Body of pancreas (tissue), 4 donors: ENCODE measurements around the gene RNASEH2B. TPM values are rescaled to one million over a fixed set of nuclear protein-coding genes. Genes with fewer than 3 reads are reported as not detected.

Source experiments
- ATAC-seq: fragments of 150-250 bp; one replicate; pipeline ENCODE4 v1.9.1; 2016
- DNase-seq, 4 donors: peaks; one replicate each; pipeline ENCODE4 v3.0.0-alpha.2; 2019
- H3K27ac ChIP-seq, 4 donors: fragments of 200-600 bp; sonication (generic); 1 replicate in 3 of 4; 2 replicates in 1 of 4; pipeline versions ENCODE4 v1.5.1 to v1.6.1; 2016 to 2019; ENCODE audit warnings: mild to moderate bottlenecking in 1 of 4, mixed read lengths in 1 of 4, moderate library complexity in 1 of 4
- H3K27me3 ChIP-seq, 2 donors: fragments of 200-600 bp; sonication (generic); one replicate each; pipeline ENCODE4 v1.6.0; 2016; ENCODE audit warnings: mild to moderate bottlenecking in 1 of 2
- H3K36me3 ChIP-seq, 2 donors: fragments of 200-600 bp; sonication (generic); replicated peaks in 1 of 2; 2 replicates each; pipeline ENCODE4 v1.5.1; 2016; ENCODE audit warnings: low read depth in 2 of 2; ENCODE audit not compliant: insufficient read depth in 1 of 2
- H3K4me1 ChIP-seq: fragments of 200-600 bp; sonication (generic); one replicate; pipeline ENCODE4 v1.6.0; 2016
- H3K4me3 ChIP-seq, 2 donors: fragments of 200-600 bp; sonication (generic); 1 replicate in 1 of 2; 2 replicates in 1 of 2; pipeline ENCODE4 v1.5.1; 2016 to 2019
- H3K9me3 ChIP-seq, 3 donors: fragments of 200-600 bp; sonication (generic); 1 replicate in 2 of 3; 2 replicates in 1 of 3; pipeline ENCODE4 v1.5.1; 2016
- CTCF ChIP-seq, 7 experiments: fragments of 450-650 bp in 4 of 7; fragments of 200-600 bp in 3 of 7; sonication (generic) in 3 of 7; IDR thresholded peaks; one replicate each; pipeline ENCODE4 v1.5.1; 2016 to 2019; ENCODE audit warnings: antibody characterized with exemption in 7 of 7
- POLR2A ChIP-seq, 3 donors: fragments of 450-650 bp; IDR thresholded peaks; one replicate each; pipeline ENCODE4 v1.6.1; 2016; ENCODE audit warnings: antibody characterized with exemption in 3 of 3, mild to moderate bottlenecking in 2 of 3
- WGBS, 2 donors: methylation state at CpG; one replicate each; pipeline ENCODE4 v1.1.5; 2017; 5-methylcytosine and 5-hydroxymethylcytosine counted together
- intact Hi-C: fragments of 100-400 bp; cut with DNase I; formaldehyde crosslinking; loops from one replicate; pipeline ENCODE4 v1.15.1; 2023
- total RNA-seq, 2 donors: library from RNA; depleted of rRNA; stranded (reverse); fragments of >200 nt; gene quantifications; one replicate each; pipeline ENCODE4 v1.1.0, GENCODE V29; 2016

The RNASEH2B gene
- total RNA-seq, 2 donors from 2014 or later = 17.1 to 34.2 TPM

GRCh38 chr13:50884265-50884664 is 25.3 kb upstream of the RNASEH2B start:
- intact Hi-C loops = no loop called here
- 90 to 94% methylated on average over 1 of the region's 1 CpG for WGBS, 2 donors
- DNase-seq = no peak

DNA sequence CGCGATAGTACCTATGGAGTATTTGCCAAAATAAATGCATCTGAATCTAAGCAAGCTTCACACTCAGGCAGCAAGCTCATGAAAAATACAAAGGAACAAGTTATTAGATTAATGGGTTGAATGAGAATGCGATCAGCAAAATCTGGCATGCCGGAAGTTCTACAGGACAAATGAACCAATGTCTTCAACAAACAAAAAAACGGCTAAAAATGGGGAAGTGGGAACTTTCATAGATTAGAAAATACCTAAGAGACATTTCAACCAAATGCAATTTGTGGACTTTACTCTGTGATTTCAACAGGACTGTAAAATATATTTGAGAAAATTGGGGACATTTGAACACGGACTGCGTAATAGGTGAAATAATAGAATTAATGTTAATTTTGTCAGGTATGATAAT is 22.4 kb upstream of the RNASEH2B start:
- H3K27me3 ChIP-seq = no peaks in the 10 kb centered on the region
- intact Hi-C loops = no loop called here
- WGBS, 2 donors = 74 to 82% methylated on average over 7 of the region's 7 CpGs
- no peaks in the 10 kb centered on the region for H3K36me3 ChIP-seq
- H3K27ac ChIP-seq = no peak overlapping the region
- no peaks in the 10 kb centered on the region for H3K9me3 ChIP-seq
- no peak overlapping the region for H3K4me3 ChIP-seq
- no peak for DNase-seq
- H3K4me1 ChIP-seq = no peaks in the 10 kb centered on the region
- no peak for ATAC-seq
- TF ChIP-seq POLR2A (IDR thresholded peaks at IDR 0.05) (no peak), CTCF (IDR thresholded peaks at IDR 0.05) (no peak)

More at GRCh38 chr13:50884265-50884664, 25.3 kb upstream of the RNASEH2B start:
- Histone ChIP-seq H3K27me3 (no peaks in the 10 kb centered on the region), H3K4me1 (no peaks in the 10 kb centered on the region), H3K9me3 (no peaks in the 10 kb centered on the region), H3K4me3 (no peak overlapping the region), H3K27ac (no peak overlapping the region), H3K36me3 (no peaks in the 10 kb centered on the region)
- ATAC-seq = no peak
- TF ChIP-seq CTCF (IDR thresholded peaks at IDR 0.05) = no peak
- TF ChIP-seq POLR2A (IDR thresholded peaks at IDR 0.05) = no peak

GRCh38 chr13:50888362-50888761 is 21.2 kb upstream of the RNASEH2B start:
- Histone ChIP-seq H3K36me3 (no peaks in the 10 kb centered on the region), H3K4me3 (no peak overlapping the region), H3K9me3 (no peaks in the 10 kb centered on the region), H3K4me1 (no peaks in the 10 kb centered on the region), H3K27me3 (no peaks in the 10 kb centered on the region), H3K27ac (no peak overlapping the region)
- no peak for DNase-seq
- ATAC-seq = no peak
- no peak for TF ChIP-seq POLR2A (IDR thresholded peaks at IDR 0.05)
- no peak for TF ChIP-seq CTCF (IDR thresholded peaks at IDR 0.05)
- 50 to 91% methylated on average over 1 of the region's 1 CpG for WGBS, 2 donors
- intact Hi-C loops = no loop called here

DNA sequence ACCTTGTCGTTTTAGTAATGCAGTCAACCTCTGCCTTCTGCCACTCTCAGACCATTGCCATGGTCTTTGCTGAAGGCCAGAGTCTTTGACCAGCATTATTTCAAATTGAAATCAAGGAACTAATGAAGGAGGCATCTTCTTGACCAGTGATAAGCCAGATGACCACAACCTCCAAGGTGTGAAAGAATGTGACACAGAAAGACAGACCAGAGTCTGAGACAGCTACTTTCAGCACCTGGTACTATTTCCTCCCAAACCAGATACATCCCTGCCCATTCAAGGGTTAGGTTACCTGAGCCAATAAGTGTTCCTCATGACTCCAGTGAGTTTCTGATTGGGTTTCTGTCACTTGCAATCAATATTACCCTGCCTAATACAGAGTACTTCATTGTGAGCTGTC is 20.3 kb upstream of the RNASEH2B start:
- Histone ChIP-seq H3K36me3 (no peaks in the 10 kb centered on the region), H3K27me3 (no peaks in the 10 kb centered on the region), H3K27ac (no peak overlapping the region), H3K9me3 (no peaks in the 10 kb centered on the region), H3K4me3 (no peak overlapping the region), H3K4me1 (no peaks in the 10 kb centered on the region)
- intact Hi-C loops = no loop called here
- no peak for TF ChIP-seq CTCF (IDR thresholded peaks at IDR 0.05)
- no peak for TF ChIP-seq POLR2A (IDR thresholded peaks at IDR 0.05)
- ATAC-seq (no peak), DNase-seq (no peak)
- WGBS, 2 donors = 28 to 50% methylated on average over 1 of the region's 1 CpG

DNA sequence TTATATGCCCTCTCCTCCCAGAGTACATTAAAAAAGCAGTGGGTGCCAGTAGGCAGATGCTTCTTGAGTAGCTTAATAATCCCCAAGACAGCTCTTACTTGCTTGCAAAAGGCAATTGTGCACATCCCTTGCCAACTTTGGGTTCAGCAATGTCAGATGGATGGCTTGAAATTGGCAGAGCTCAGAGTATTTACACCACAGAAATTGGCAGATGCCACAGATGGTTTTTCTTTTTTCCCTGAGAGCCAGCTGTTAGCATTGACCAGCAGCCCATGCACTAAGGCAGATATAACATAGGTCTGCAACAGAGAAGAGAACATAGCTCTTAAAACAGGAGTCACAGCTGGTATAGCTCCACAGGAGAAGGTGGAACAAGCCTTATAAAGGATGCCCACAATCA is 18.4 kb upstream of the RNASEH2B start:
- H3K4me3 ChIP-seq = no peak overlapping the region
- TF ChIP-seq POLR2A (IDR thresholded peaks at IDR 0.05) (no peak), CTCF (IDR thresholded peaks at IDR 0.05) (no peak)
- no peak overlapping the region for H3K27ac ChIP-seq
- DNase-seq = no peak
- H3K27me3 ChIP-seq = no peaks in the 10 kb centered on the region
- H3K4me1 ChIP-seq = no peaks in the 10 kb centered on the region
- no peaks in the 10 kb centered on the region for H3K9me3 ChIP-seq
- no peaks in the 10 kb centered on the region for H3K36me3 ChIP-seq
- ATAC-seq = no peak
- intact Hi-C loops = no loop called here
